H9 (cell line): ENCODE results near the gene TLDC2. TPM values are rescaled to one million over a fixed set of nuclear protein-coding genes. Genes with fewer than 3 reads are reported as not detected.

Experiments used
- DNase-seq: peaks from one replicate; pipeline ENCODE4 v3.0.0-alpha.2; 2017
- H2AFZ ChIP-seq: one replicate; pipeline ENCODE4 v1.6.1; 2013; ENCODE audit warnings: mild to moderate bottlenecking, low read length, control low read depth, moderate library complexity
- H2AK5ac ChIP-seq: 2 replicates; pipeline ENCODE4 v1.6.1; 2013; ENCODE audit warnings: low read length, control low read depth, mixed read lengths; ENCODE audit not compliant: insufficient read length
- H2BK120ac ChIP-seq: one replicate; pipeline ENCODE4 v1.6.1; 2013; ENCODE audit warnings: low read depth, mild to moderate bottlenecking, low read length, control low read depth, inconsistent platforms; ENCODE audit not compliant: poor library complexity, severe bottlenecking
- H2BK12ac ChIP-seq: 2 replicates; pipeline ENCODE4 v1.6.1; 2013; ENCODE audit warnings: low read length, control low read depth, mixed read lengths, low read depth; ENCODE audit not compliant: insufficient read length
- H2BK15ac ChIP-seq: 2 replicates; pipeline ENCODE4 v1.6.1; 2013; ENCODE audit warnings: low read depth, low read length, control low read depth
- H2BK20ac ChIP-seq: one replicate; pipeline ENCODE4 v1.6.1; 2013; ENCODE audit warnings: low read depth, mild to moderate bottlenecking, low read length, control low read depth, inconsistent platforms; ENCODE audit not compliant: poor library complexity, severe bottlenecking
- H2BK5ac ChIP-seq: 2 replicates; pipeline ENCODE4 v1.6.1; 2013; ENCODE audit warnings: low read length, control low read depth, mixed read lengths; ENCODE audit not compliant: insufficient read length
- H3K14ac ChIP-seq: 2 replicates; pipeline ENCODE4 v1.6.1; 2013; ENCODE audit warnings: low read length, control low read depth; ENCODE audit not compliant: insufficient read depth
- H3K18ac ChIP-seq: 2 replicates; pipeline ENCODE4 v1.6.1; 2013; ENCODE audit warnings: low read depth, mild to moderate bottlenecking, mixed read lengths, low read length, control low read depth; ENCODE audit not compliant: insufficient read length
- H3K23ac ChIP-seq: 2 replicates; pipeline ENCODE4 v1.6.1; 2013; ENCODE audit warnings: low read length, control low read depth, mixed read lengths, low read depth; ENCODE audit not compliant: insufficient read length
- H3K23me2 ChIP-seq: 2 replicates; pipeline ENCODE4 v1.6.1; 2013; ENCODE audit warnings: low read depth, mild to moderate bottlenecking, mixed read lengths, low read length, control low read depth; ENCODE audit not compliant: insufficient read length, poor library complexity, severe bottlenecking
- H3K27ac ChIP-seq: 2 replicates; pipeline ENCODE4 v1.5.1; 2013; ENCODE audit warnings: low read length, control low read depth, mixed read lengths, low read depth; ENCODE audit not compliant: insufficient read length
- H3K27me3 ChIP-seq: 2 replicates; pipeline ENCODE4 v1.6.1; 2013; ENCODE audit warnings: low read length, control low read depth, inconsistent platforms; ENCODE audit not compliant: insufficient read depth
- H3K4ac ChIP-seq: 2 replicates; pipeline ENCODE4 v1.6.1; 2013; ENCODE audit warnings: low read depth, mild to moderate bottlenecking, control low read depth, inconsistent platforms, low read length, moderate library complexity
- H3K4me1 ChIP-seq: 2 replicates; pipeline ENCODE4 v1.6.1; 2013; ENCODE audit warnings: low read length, control low read depth, inconsistent platforms; ENCODE audit not compliant: insufficient read depth
- H3K4me2 ChIP-seq: 2 replicates; pipeline ENCODE4 v1.6.1; 2013; ENCODE audit warnings: low read length, control low read depth, mixed read lengths; ENCODE audit not compliant: insufficient read length, insufficient read depth
- H3K56ac ChIP-seq: 2 replicates; pipeline ENCODE4 v1.6.1; 2013; ENCODE audit warnings: low read depth, mild to moderate bottlenecking, mixed read lengths, low read length, control low read depth; ENCODE audit not compliant: insufficient read length
- H3K79me1 ChIP-seq: 2 replicates; pipeline ENCODE4 v1.6.1; 2013; ENCODE audit warnings: low read depth, mild to moderate bottlenecking, moderate library complexity, low read length, control low read depth, inconsistent platforms; ENCODE audit not compliant: insufficient read depth, poor library complexity, severe bottlenecking
- H3K79me2 ChIP-seq: 2 replicates; pipeline ENCODE4 v1.6.1; 2013; ENCODE audit warnings: low read length, control low read depth, inconsistent platforms; ENCODE audit not compliant: insufficient read depth
- H3K9ac ChIP-seq: 2 replicates; pipeline ENCODE4 v1.6.1; 2013; ENCODE audit warnings: low read length, control low read depth, mixed read lengths; ENCODE audit not compliant: insufficient read length; ENCODE audit errors: extremely low read depth
- H3K9me3 ChIP-seq: one replicate; pipeline ENCODE4 v1.6.1; 2013; ENCODE audit warnings: low read depth, low read length, inconsistent platforms; ENCODE audit not compliant: control insufficient read depth
- H3T11ph ChIP-seq: one replicate; pipeline ENCODE4 v1.6.1; 2013; ENCODE audit warnings: mild to moderate bottlenecking, low read length, control low read depth, inconsistent platforms
- H4K20me1 ChIP-seq: one replicate; pipeline ENCODE4 v1.6.1; 2013; ENCODE audit not compliant: control insufficient read depth, insufficient read length, insufficient read depth
- H4K5ac ChIP-seq: 2 replicates; pipeline ENCODE4 v1.6.1; 2013; ENCODE audit warnings: low read depth, mild to moderate bottlenecking, mixed read lengths, low read length, control low read depth; ENCODE audit not compliant: insufficient read length
- H4K8ac ChIP-seq: replicated peaks from 2 replicates; pipeline ENCODE4 v1.6.1; 2013; ENCODE audit warnings: low read length, control low read depth, mixed read lengths, low read depth; ENCODE audit not compliant: insufficient read length
- H4K91ac ChIP-seq: 2 replicates; pipeline ENCODE4 v1.6.1; 2013; ENCODE audit warnings: low read depth, mild to moderate bottlenecking, moderate library complexity, mixed read lengths, low read length, control low read depth; ENCODE audit not compliant: insufficient read length
- H3K27ac Mint-ChIP-seq, 3 experiments: 2 replicates in 2 of 3; 3 replicates in 1 of 3; pipeline ENCODE4 v1.8.0; 2020 to 2021; ENCODE audit warnings: mixed read lengths in 3 of 3, mild to moderate bottlenecking in 1 of 3, moderate library complexity in 1 of 3
- H3K27me3 Mint-ChIP-seq: 2 replicates; pipeline ENCODE4 v1.8.0; 2021; ENCODE audit warnings: low read depth, mild to moderate bottlenecking, moderate library complexity, mixed read lengths
- H3K36me3 Mint-ChIP-seq, 3 experiments: 2 replicates in 2 of 3; 3 replicates in 1 of 3; pipeline ENCODE4 v1.8.0; 2020 to 2021; ENCODE audit warnings: low read depth in 3 of 3, mixed read lengths in 3 of 3; ENCODE audit not compliant: insufficient read depth in 1 of 3
- H3K4me1 Mint-ChIP-seq, 2 experiments: 2 replicates each; pipeline ENCODE4 v1.8.0; 2020; ENCODE audit warnings: mixed read lengths in 2 of 2
- H3K4me3 Mint-ChIP-seq, 2 experiments: 2 replicates in 1 of 2; 3 replicates in 1 of 2; pipeline ENCODE4 v1.8.0; 2020 to 2021; ENCODE audit warnings: mild to moderate bottlenecking in 2 of 2, mixed read lengths in 2 of 2, moderate library complexity in 1 of 2
- H3K9me3 Mint-ChIP-seq, 2 experiments: 2 replicates in 1 of 2; 3 replicates in 1 of 2; pipeline ENCODE4 v1.8.0; 2020; ENCODE audit warnings: mild to moderate bottlenecking in 2 of 2, mixed read lengths in 2 of 2, moderate library complexity in 1 of 2
- CTCF ChIP-seq: fragments of 200-600 bp; sonication (generic); conservative IDR thresholded peaks from 3 replicates; pipeline ENCODE4 v1.8.0; 2021; ENCODE audit warnings: antibody characterized with exemption, mild to moderate bottlenecking
- WGBS: extraction: QIAGEN DNeasy Blood & Tissue Kit; methylation state at CpG from one replicate; pipeline ENCODE4 v1.1.7; 2013; ENCODE audit warnings: missing lambda C conversion rate, low lambda C conversion rate, mixed read lengths; ENCODE audit not compliant: insufficient read length; ENCODE audit errors: extremely low coverage; 5-methylcytosine and 5-hydroxymethylcytosine counted together
- total RNA-seq: library from RNA; stranded (reverse); gene quantifications from 2 replicates; pipeline ENCODE4 v1.2.1, GENCODE V29; 2021

The TLDC2 gene
- total RNA-seq, 1 experiment from 2014 or later, result 0.11 TPM

GRCh38 chr20:36826554-36827244, 49.2 kb upstream of the TLDC2 start:
- no peak overlapping the region for H2BK12ac ChIP-seq
- no peak overlapping the region for H3K18ac ChIP-seq
- H3K4me2 ChIP-seq, result no peak overlapping the region
- no peak overlapping the region for H2BK20ac ChIP-seq
- no peak overlapping the region for H4K8ac ChIP-seq
- no peak overlapping the region for H3K14ac ChIP-seq
- no peak overlapping the region for H3K9ac ChIP-seq
- no peaks in the 10 kb centered on the region for H3K27me3 ChIP-seq
- no peaks in the 10 kb centered on the region for H4K20me1 ChIP-seq
- no peaks in the 10 kb centered on the region for H3K9me3 ChIP-seq
- no peaks in the 10 kb centered on the region for H3K79me1 ChIP-seq
- H3K9me3 Mint-ChIP-seq, result no peaks in the 10 kb centered on the region
- H3K56ac ChIP-seq, result no peak overlapping the region
- TF ChIP-seq CTCF, result no peak
- no peak overlapping the region for H2BK15ac ChIP-seq
- H3K36me3 Mint-ChIP-seq, result peaks cover 13 to 49% (median 37%) of the 10 kb centered on the region in 3 experiments; a peak in 6 of 7 replicates
- H3K4ac ChIP-seq, result no peak overlapping the region
- no peak overlapping the region for H3T11ph ChIP-seq
- H3K27me3 Mint-ChIP-seq, result no peaks in the 10 kb centered on the region
- H3K27ac ChIP-seq, result no peak overlapping the region
- no peak overlapping the region for H4K91ac ChIP-seq
- WGBS, result no CpG with 5 or more reads among the region's 7 CpGs
- no peak overlapping the region; a peak in 1 of 7 replicates for H3K27ac Mint-ChIP-seq
- no peak overlapping the region for H2AK5ac ChIP-seq
- no peak overlapping the region for H3K23ac ChIP-seq
- no peaks in the 10 kb centered on the region for H3K79me2 ChIP-seq
- no peak for DNase-seq
- H2AFZ ChIP-seq, result no peak overlapping the region
- H2BK120ac ChIP-seq, result no peak overlapping the region
- H3K4me3 Mint-ChIP-seq, result no peak overlapping the region
- H2BK5ac ChIP-seq, result no peak overlapping the region
- no peaks in the 10 kb centered on the region for H3K23me2 ChIP-seq
- H3K4me1 Mint-ChIP-seq, result peaks cover 3 to 7% of the 10 kb centered on the region in 2 experiments
- H3K4me1 ChIP-seq, result no peaks in the 10 kb centered on the region
- H4K5ac ChIP-seq, result no peak overlapping the region
